Measurements from ENCODE around the gene MTMR6.
A peak's percentile ranks its signal among the peaks of the same experiment; 100 is the strongest.

MTMR6 gene

GRCh38 chr13:25286969-25287961, at the start of gene MTMR6:
MTMR6 (minus strand) TSS chr13:25287488; CDS start chr13:25287247, 241 bp downstream.
- peak; percentile 72 for DNase-seq (ENCODE audit: low read depth)

- DNase-seq (ENCODE audit: low read depth) = peak; percentile 26
Observed at GRCh38 chr13:25335856-25336255, 48.6 kb upstream of the MTMR6 start.

- no peak for DNase-seq (ENCODE audit: low read depth)
Observed at GRCh38 chr13:25330541-25330940, 43.3 kb upstream of the MTMR6 start.

GRCh38 chr13:25329706-25330105, 42.4 kb upstream of the MTMR6 start:
- peak; percentile 8 for DNase-seq (ENCODE audit: low read depth)

GRCh38 chr13:25324100-25324499, 36.8 kb upstream of the MTMR6 start:
- no peak for DNase-seq (ENCODE audit: low read depth)

GRCh38 chr13:25319771-25320170, 32.5 kb upstream of the MTMR6 start:
- DNase-seq (ENCODE audit: low read depth) = no peak

GRCh38 chr13:25318946-25319345, 31.7 kb upstream of the MTMR6 start:
- peak; percentile 35 for DNase-seq (ENCODE audit: low read depth)

- no peak for DNase-seq (ENCODE audit: low read depth)
Observed at GRCh38 chr13:25310891-25311290, 23.6 kb upstream of the MTMR6 start.

GRCh38 chr13:25306671-25307464, 19.6 kb upstream of the MTMR6 start:
- DNase-seq (ENCODE audit: low read depth) = no peak

- no peak for DNase-seq (ENCODE audit: low read depth)
Observed at GRCh38 chr13:25302121-25302520, 14.8 kb upstream of the MTMR6 start.

- peak; percentile 91 for DNase-seq (ENCODE audit: low read depth)
Observed at GRCh38 chr13:25301347-25302113, 14.2 kb upstream of the MTMR6 start, which contains the start of gene NUP58. NUP58 (plus strand) TSS chr13:25301625; CDS start chr13:25301774, 149 bp downstream.

- no peak for DNase-seq (ENCODE audit: low read depth)
Observed at GRCh38 chr13:25300861-25301346, 13.6 kb upstream of the MTMR6 start.

GRCh38 chr13:25295701-25296100, 8.4 kb upstream of the MTMR6 start:
- DNase-seq (ENCODE audit: low read depth) = no peak

- DNase-seq (ENCODE audit: low read depth) = no peak
Observed at GRCh38 chr13:25295228-25295627, 7.9 kb upstream of the MTMR6 start.

GRCh38 chr13:25292301-25292700, 5.0 kb upstream of the MTMR6 start:
- no peak for DNase-seq (ENCODE audit: low read depth)

- no peak for DNase-seq (ENCODE audit: low read depth)
Observed at GRCh38 chr13:25291691-25292090, 4.4 kb upstream of the MTMR6 start.

GRCh38 chr13:25288966-25289365, 1.7 kb upstream of the MTMR6 start:
- no peak for DNase-seq (ENCODE audit: low read depth)

GRCh38 chr13:25286308-25286968, 850 bp downstream of the MTMR6 start:
- DNase-seq (ENCODE audit: low read depth) = no peak

- DNase-seq (ENCODE audit: low read depth) = no peak
Observed at GRCh38 chr13:25281935-25282332, 5.4 kb downstream of the MTMR6 start.

GRCh38 chr13:25281193-25281934, 5.9 kb downstream of the MTMR6 start:
- no peak for DNase-seq (ENCODE audit: low read depth)
